ENCODE results near the gene FAF2. TPM values are rescaled to one million over a fixed set of nuclear protein-coding genes. Genes with fewer than 3 reads are reported as not detected.

Gene FAF2
- polyA plus RNA-seq, 1 donor, result 22.6 TPM

GRCh38 chr5:176501333-176501732, 53.1 kb downstream of the FAF2 start:
- DNase-seq (ENCODE audit: low read depth), result no peak

DNA sequence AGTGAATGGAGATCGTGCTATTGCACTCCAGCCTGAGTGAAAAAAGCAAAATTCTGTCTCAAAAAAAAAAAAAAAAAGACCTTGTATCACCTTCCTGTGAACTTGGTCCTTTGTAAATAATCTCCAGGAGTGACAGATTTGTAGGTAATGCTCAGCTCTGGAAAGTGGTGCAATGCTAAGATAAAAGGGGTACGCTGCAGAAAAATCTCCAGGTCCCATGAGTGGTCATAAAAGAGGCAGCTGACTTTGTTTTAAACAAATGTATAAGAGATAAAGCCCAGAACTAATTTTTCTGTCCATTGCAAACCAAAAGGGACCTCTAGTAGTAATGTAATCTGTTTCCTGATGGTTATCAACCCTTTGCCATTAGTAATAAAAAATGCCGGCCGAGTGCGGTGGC, 55.3 kb downstream of the FAF2 start:
- no peak for DNase-seq (ENCODE audit: low read depth)

DNA sequence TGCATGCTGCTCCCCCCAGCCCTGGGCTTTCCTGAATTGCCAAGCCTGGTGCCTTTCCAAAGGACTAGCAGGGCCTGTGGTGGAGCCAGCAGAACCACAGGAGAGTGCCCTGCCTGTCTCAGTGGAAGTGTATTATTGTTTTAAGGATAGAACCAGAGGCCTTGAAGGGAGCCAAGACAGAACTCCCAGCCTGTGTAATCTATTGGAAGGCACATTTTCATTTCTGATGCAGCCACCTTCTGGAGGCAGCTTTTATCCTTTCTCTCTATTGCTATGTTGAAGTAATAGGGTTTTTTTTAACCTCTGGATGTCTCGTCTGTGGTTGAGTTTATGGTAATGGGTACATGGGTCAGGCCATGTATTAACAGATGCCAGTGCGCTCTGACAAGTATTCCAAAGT, 59.7 kb downstream of the FAF2 start:
- DNase-seq (ENCODE audit: low read depth), result no peak

GRCh38 chr5:176508603-176509002, 60.4 kb downstream of the FAF2 start:
- DNase-seq (ENCODE audit: low read depth), result no peak

DNA sequence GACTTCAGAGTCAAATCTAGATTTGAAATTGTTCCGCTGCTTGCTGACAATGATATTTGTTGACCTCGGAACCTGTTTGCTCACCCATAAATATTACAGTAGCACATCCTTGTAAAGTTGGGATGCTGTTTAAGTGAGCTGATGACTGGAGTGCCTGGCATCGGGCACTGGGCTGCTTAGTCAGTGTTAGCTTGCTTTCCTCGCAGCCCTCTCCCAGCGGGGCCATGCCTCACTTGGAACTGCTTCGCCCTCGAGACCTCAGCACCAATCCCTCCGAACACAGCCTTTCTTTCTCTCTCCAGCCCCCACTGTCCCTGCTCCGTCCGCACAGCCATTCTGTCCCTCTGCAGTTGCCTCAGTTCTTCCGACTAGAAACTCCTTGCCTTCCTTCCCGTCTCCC, 65.6 kb downstream of the FAF2 start:
- DNase-seq (ENCODE audit: low read depth), result no peak

GRCh38 chr5:176514244-176514950, 66.2 kb downstream of the FAF2 start:
- DNase-seq (ENCODE audit: low read depth), result no peak

DNA sequence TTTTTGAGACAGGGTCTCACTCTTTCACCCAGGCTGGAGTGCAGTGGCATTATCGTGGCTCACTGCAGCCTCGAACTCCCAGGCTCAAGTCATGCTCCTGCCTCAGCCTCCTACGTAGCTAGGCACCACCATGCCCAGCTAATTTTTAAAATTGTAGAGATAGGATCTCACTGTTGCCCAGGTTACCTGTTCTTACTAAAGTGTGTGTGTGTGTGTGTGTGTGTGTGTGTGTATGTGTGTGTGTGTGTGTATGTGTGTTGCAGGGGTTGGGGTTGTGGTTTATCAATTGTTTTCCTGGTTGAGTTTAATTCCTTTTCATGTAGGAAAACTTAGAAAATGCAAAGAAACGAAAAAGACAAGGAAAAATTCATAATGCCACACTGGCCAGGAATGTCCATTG, 67.2 kb downstream of the FAF2 start:
- DNase-seq (ENCODE audit: low read depth), result no peak

GRCh38 chr5:176517053-176517661, 69.0 kb downstream of the FAF2 start:
- no peak for DNase-seq (ENCODE audit: low read depth)

- no peak for DNase-seq (ENCODE audit: low read depth)
These were observed 71.9 kb downstream of the FAF2 start for GRCh38 chr5:176519810-176520720.

GRCh38 chr5:176521286-176521685, 73.1 kb downstream of the FAF2 start:
- DNase-seq (ENCODE audit: low read depth), result no peak

GRCh38 chr5:176521699-176522263, 73.6 kb downstream of the FAF2 start:
- no peak for DNase-seq (ENCODE audit: low read depth)

DNA sequence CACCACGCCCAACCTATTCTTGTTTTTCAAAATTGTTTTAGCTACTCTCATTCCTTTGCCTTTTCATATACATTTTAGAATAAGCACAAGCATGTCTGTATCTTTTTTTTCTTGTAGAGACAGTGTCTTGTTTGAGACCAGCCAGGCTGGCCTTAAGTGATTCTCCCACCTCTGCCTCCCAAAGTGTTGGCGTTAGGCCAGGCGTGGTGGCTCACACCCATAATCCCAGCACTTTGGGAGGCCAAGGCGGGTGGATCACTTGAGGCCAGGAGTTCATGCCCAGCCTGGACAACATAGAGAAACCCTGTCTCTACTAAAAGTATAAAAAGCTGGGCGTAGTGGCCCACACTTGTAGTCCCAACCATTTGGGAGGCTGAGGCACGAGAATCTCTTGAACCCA, 76.0 kb downstream of the FAF2 start:
- no peak for DNase-seq (ENCODE audit: low read depth)

GRCh38 chr5:176524987-176525386, 76.8 kb downstream of the FAF2 start:
- no peak for DNase-seq (ENCODE audit: low read depth)

DNA sequence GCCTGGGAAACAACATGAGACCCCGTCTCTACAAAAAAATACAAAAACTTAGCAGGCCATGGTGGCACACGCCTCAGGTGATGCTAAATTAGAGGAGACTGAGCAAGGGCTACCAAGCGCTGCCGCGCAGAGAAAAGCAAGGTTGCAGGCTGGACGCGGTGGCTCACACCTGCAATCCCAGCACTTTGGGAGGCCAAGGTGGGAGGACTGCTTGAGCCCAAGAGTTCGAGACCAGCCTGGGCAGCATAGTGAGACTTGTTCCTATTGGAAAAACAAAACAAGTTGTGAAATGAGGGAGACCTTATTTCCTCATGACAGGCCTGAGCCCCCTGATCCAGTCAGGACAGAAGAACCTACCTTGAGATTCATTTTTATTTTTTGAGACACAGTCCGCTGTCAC, 77.5 kb downstream of the FAF2 start:
- no peak for DNase-seq (ENCODE audit: low read depth)

- no peak for DNase-seq (ENCODE audit: low read depth)
These were observed 78.3 kb downstream of the FAF2 start for GRCh38 chr5:176526462-176526861.

DNA sequence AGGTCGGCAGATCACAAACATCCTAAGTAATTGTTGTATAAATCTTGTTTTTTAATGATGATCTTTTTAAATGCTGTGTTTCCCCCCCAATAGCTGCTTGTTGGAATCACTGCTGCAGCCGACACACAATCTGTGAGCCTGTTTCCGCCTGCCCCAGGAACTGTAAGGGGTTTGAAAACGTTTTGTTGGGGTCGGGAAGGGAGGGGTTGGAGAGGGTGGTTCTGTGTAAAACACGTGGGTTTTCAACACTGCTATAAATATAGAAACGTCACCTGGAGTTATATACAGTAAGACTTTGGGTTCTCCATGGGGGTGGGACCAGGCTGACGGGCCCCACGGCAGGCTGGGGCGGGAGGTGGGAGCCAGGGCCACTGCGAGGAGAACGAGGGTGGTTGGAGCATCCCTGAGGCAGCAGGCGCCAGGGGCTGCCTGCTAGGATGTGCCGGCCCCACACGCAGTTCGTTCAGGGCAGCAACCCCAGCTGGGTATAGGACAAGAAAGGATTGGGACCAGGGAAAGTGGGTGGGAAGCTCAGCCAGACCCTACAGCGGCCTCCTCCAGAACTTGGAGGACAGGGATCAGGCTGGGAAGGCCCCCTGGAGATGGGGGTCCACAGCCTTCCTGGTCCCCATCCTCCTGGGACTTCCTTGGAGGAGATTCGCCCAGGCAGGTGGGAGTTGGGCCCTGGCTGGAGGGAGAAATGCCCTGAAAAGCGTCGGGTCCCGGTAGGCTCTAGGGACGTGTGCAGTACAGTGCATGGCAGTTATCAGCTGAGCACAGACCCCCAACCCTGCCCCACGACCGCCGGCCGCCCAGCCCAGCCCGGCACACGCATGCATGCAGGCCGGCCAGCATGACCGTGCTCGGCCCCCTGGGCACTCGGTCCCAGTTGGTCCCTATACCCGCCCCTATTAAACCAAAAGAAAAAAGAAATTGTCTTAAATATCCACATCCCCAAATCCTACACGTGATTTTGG, 79.3 kb downstream of the FAF2 start:
- DNase-seq (ENCODE audit: low read depth), result no peak

DNA sequence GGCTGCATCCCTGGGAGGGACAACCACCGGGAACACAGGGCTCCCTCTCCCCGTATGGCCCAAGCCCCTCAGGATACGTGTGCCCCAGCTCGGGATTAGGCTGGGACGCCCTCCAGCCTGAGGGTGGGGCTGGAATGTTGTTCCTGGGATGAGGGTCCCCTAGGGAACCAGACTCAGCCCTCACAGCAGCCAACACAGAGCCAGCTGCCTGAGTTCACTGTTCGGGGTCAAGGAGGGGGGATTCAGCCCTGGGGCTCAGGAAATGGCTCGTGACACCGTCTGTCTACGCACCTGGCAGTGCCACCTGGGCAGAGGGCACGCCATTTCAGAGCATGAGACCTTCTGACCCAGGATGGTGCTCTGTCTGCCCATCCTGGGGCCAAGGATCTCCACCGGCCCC, 80.1 kb downstream of the FAF2 start:
- DNase-seq (ENCODE audit: low read depth), result no peak

DNA sequence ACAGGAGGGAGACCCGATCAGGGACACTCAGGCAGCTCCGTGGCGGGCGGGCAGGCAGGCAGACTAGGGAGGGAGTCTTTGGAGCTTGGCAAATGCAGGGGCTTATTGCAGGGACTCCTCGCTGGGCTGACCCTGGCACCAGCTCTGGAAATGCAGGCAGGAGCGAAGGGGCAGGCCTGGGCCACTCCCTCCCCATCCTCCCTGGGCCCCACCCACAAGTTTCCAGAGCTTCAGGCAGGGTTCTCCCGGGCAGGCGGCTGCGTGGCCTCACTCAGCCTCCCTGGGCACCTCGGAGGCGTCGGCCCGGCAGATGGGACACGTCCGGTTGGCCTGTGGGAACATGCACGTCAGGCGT, 80.6 kb downstream of the FAF2 start:
- no peak for DNase-seq (ENCODE audit: low read depth)

- DNase-seq (ENCODE audit: low read depth), result no peak
These were observed 81.0 kb downstream of the FAF2 start for GRCh38 chr5:176529116-176529740.

DNA sequence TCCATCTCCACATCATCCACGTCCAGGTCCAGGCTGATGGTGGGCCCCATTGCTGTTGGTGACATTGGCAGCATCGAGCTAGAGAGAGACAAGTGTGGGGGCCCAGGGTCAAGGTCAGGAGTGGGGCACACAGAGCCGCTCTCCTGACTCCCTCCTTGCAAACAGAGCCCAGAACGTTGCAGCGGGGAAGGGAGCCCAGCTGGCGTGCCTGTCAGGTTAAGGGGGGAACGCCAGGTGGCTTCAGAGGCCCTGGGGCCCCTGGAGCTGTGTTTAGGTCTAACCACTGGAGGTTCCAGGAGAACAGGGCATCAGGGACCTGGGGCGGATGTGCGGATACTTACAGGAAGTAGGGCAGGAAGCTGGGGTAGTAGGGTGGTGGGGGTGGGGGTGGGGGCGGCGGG, 81.6 kb downstream of the FAF2 start:
- no peak for DNase-seq (ENCODE audit: low read depth)

Measured in forelimb muscle (tissue), 1 donor.